ENCODE data around the gene RNF208. TPM values are rescaled to one million over a fixed set of nuclear protein-coding genes. Genes with fewer than 3 reads are reported as not detected.

RNF208 gene
- total and polyA plus RNA-seq, 9 of the 15 experiments (the other 6 are each of a cell fraction or from before 2014, with no cell fraction given): 0.15 to 6.9 (median 0.50) TPM; not detected in 2

GRCh38 chr9:137191245-137191644 lies 30.8 kb downstream of the RNF208 start (continued):
- TF ChIP-seq E4F1 (CRISPR knock-in tag; IDR thresholded peaks at IDR 0.05; ENCODE audit: borderline replicate concordance) (no peak), FOXP1 (CRISPR knock-in tag; IDR thresholded peaks at IDR 0.05) (no peak), HMG20B (CRISPR knock-in tag; IDR thresholded peaks at IDR 0.05) (no peak), PKNOX1 (IDR thresholded peaks at IDR 0.05) (no peak), E2F6 (IDR thresholded peaks at IDR 0.05; ENCODE audit: borderline replicate concordance in 1 of 2, extremely low read depth in 1 of 2, insufficient read depth in 1 of 2, insufficient read length in 1 of 2, low read depth in 1 of 2, low read length in 1 of 2, poor library complexity in 1 of 2, severe bottlenecking in 1 of 2) (no peak), CREM (IDR thresholded peaks at IDR 0.05; ENCODE audit: low read depth) (no peak), ZNF57 (CRISPR knock-in tag; IDR thresholded peaks at IDR 0.05) (no peak)

Data from K562 (cell line).